Gastroesophageal sphincter (tissue), 3 donors: Measurements from ENCODE around the gene KDM5C.

Source experiments
- POLR2A ChIP-seq, 2 donors: fragments of 450-650 bp; IDR thresholded peaks; one replicate each; pipeline ENCODE4 v1.6.1; 2017; ENCODE audit warnings: antibody characterized with exemption in 2 of 2, mild to moderate bottlenecking in 2 of 2, moderate library complexity in 1 of 2
- POLR2AphosphoS5 ChIP-seq: sonication (generic); formaldehyde crosslinking; IDR thresholded peaks from one replicate; pipeline ENCODE4 v1.6.1; 2017; ENCODE audit warnings: antibody characterized with exemption
- TF ChIP-seq, protein P1 (sequence below), 4 experiments: fragments of 200-600 bp in 2 of 4; fragments of 450-650 bp in 2 of 4; sonication (generic) in 1 of 4; IDR thresholded peaks; one replicate each; pipeline ENCODE4 v1.5.1; 2017 to 2019; ENCODE audit warnings: antibody characterized with exemption in 4 of 4, mild to moderate bottlenecking in 2 of 4, moderate library complexity in 2 of 4

DNA sequence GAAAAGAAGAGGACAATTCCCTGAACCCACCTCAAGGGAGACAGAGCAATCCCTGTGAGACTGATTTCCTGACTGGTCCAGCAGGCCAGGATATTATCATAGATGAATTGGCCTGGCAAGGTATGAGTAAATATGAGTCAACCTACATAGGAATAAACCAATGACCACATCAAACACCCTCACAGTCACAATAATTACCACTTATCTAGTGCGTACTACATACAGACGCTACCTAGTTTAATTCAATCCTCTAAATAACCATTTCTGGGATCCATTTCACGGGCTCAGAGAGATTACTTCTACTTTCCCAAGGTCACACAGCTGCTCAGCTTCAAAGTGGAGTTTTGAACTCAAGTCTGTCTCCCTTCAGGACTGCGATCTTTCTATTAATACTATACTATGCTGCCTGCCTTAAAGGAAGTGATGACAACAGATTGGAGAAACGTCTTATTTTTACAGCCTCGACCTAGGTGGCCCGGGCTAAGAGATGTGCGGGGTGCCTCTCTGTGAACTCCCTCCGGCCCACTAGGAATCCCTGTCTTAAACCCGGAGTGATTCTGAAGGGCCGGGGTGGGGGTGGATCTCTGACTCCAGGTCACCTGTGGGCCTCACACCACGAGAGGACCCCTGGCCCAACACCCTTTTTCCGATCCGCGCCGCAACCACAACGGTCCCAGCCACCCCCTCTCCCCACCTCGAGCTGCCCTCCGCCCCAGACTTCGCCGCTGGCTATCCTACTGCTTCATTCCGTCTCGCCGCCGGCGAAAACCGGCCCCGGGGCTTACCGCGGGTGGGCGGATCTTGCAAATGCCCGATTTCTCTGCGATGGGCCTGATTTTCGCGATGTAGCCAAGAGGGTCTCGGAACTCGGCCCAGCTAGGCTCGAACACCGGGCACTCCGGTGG, 800 bp downstream of the KDM5C start:
- TF ChIP-seq POLR2A (IDR thresholded peaks at IDR 0.05), result no peak
- no peak for TF ChIP-seq POLR2AphosphoS5
- TF ChIP-seq, protein P1, sequence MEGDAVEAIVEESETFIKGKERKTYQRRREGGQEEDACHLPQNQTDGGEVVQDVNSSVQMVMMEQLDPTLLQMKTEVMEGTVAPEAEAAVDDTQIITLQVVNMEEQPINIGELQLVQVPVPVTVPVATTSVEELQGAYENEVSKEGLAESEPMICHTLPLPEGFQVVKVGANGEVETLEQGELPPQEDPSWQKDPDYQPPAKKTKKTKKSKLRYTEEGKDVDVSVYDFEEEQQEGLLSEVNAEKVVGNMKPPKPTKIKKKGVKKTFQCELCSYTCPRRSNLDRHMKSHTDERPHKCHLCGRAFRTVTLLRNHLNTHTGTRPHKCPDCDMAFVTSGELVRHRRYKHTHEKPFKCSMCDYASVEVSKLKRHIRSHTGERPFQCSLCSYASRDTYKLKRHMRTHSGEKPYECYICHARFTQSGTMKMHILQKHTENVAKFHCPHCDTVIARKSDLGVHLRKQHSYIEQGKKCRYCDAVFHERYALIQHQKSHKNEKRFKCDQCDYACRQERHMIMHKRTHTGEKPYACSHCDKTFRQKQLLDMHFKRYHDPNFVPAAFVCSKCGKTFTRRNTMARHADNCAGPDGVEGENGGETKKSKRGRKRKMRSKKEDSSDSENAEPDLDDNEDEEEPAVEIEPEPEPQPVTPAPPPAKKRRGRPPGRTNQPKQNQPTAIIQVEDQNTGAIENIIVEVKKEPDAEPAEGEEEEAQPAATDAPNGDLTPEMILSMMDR (IDR thresholded peaks at IDR 0.05), result no peak
